Inflammatory macrophage treated with lipopolysaccharide for 1 hour (primary cell): ENCODE data around the gene ARL4D.
"Not testable (repeated sequence)": the region's sequence is repeated elsewhere in the genome, so short reads cannot be mapped to it uniquely, and the experiment has no call there.

Experiments
- DNase-seq, 2 donors: peaks; one replicate each; pipeline ENCODE4 v3.0.0-alpha.2; 2020 to 2022

Gene ARL4D, protein sequence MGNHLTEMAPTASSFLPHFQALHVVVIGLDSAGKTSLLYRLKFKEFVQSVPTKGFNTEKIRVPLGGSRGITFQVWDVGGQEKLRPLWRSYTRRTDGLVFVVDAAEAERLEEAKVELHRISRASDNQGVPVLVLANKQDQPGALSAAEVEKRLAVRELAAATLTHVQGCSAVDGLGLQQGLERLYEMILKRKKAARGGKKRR

DNA sequence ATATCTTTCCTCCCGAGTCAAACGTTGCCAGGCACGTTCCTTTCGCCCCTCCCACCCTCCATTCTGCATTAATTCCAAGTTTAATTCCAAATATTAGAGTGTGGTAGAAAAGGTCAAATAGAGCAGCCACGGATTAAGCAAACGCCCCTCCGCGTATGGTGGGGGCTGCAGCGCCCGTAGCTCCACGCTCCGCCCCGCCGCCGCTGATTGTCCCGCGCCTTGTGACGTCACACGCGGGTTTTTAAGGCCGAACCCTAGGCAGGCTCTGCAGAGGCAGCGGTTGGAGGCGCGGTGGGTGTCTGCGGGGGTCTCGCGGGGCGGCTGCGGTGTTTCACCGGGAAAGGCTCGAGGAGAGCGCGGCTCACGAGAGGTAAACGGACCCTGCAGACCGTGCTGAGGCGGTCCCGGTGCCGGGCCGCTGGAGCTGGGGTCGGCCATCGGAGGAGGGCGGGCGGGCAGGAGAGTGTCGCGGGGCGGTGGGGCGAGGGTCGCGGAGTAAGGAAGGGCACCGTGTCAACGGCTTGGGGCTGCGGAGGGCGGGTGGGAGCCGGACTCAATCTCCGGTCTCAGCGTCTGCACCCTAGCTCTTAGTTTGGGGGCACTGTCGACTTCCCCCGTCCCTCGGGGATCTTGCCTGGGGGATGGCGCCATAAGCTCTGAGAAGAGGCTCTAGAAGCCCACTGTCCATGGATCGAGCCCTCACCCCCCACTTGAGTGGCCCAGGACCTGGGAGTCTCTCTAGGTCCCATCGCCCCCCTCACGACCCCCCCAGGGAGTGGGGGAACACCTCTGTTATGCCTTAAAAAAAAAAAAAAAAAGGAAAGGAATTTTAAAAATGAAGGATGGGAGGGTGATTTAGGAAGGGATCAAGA is at the start of gene ARL4D:
ARL4D (plus strand) TSS at position 270 of the 872 bp plus-strand sequence. CDS start 740 bp downstream, outside the sequence.
- DNase-seq = peak; percentile 69 to 76

- DNase-seq = no peak
Observed at GRCh38 chr17:43349142-43349541, 49.7 kb upstream of the ARL4D start.

GRCh38 chr17:43350888-43351361 is 47.9 kb upstream of the ARL4D start:
- no peak for DNase-seq

GRCh38 chr17:43351691-43352090 is 47.1 kb upstream of the ARL4D start:
- no peak for DNase-seq

DNA sequence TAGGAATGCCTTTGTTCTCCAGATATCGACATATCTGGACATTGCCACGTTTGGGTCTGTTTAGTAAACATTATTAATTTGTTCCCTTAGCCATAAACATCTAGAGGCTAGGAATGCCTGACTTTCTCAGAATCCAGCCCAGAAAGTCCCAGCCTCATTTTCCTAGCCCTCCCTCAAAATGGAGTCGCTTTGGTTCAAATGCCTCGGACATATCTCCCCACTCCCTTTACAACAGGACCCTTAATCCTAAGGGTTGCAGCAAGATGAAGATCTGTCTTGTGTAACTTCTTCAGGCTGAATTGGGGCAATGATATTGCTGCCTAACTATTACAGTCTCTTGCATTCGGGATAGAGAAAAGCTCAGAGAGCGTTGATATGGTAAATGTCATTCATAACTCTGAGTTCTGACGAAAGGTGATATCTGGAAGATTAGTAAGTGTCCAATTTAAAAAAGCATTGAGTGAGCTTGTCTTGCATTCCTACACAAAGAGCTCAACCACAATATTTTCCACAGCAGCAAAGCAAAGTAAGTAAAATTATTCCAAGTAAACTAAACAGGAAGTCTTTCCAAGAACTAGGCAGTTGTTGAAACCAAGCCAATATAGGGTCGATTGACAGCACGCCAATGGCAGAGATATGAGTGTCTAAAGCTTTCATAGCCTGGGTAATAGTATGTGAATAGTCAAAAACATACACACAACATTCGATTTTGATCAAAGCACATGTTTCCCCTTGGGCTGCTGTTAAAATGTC is 46.0 kb upstream of the ARL4D start:
- no peak for DNase-seq

- DNase-seq = no peak
Observed at GRCh38 chr17:43353393-43353792, 45.4 kb upstream of the ARL4D start.

DNA sequence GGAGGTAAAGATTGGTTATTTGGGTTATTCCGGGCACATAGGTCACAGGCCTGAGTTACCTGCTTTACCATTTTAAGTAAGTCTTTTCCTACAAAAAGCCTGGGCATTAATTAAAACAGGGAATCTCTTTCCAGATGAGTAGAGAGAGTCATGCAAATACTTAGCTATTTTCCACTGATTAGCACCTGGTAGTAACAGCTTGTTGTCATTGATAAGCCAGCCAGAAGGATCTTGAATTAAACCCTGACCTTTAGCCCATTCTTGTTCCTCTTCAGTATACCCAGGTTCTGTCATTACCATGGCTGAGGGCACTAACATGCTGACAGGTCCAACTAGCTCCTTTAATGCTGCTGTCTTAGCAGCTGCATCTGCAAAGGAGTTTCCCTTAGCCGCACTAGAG is 44.4 kb upstream of the ARL4D start:
- no peak for DNase-seq

- DNase-seq = no peak
Observed at GRCh38 chr17:43356450-43356849, 42.3 kb upstream of the ARL4D start.

GRCh38 chr17:43356999-43357398 is 41.8 kb upstream of the ARL4D start:
- DNase-seq = no peak

- DNase-seq = no peak
Observed at GRCh38 chr17:43359469-43360110, 39.2 kb upstream of the ARL4D start.

GRCh38 chr17:43360376-43360738 is 38.4 kb upstream of the ARL4D start:
- DNase-seq = peak; percentile 54 to 71

DNA sequence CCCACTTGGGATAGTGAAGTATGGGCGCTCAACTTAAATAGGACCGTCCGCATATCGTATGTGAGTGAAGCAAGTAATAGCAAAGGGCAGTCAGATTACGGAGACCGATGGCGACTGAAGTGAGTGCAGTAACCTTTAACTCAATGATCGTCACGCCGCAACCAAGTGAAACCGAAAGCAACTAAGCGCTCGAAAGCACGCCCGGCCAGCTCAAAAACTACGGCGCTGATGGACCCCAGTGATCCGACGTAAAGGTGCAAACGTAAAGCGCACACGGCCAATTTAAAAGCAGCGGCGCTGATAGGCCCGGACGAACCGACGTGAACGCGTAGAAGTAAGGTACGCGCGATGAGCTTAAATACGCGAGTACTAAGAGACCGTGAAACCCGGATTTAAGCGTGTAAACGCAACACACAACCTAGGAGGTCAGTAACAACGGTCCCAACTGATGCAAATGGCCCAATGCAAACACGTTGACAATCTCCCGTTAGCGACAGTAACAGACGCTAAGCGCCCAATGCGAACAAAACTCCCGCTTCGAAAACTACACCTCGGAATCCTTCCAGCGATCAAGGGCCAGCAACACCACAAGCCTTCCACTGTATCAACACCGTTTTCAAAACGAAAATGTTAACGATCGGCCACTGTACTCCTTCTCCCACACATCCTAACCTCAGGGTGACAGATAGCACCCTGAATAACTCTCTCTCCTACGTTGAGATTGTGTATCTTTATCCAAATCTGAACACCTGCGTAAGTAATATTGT is 37.9 kb upstream of the ARL4D start:
- DNase-seq = peak; percentile 95 to 99

GRCh38 chr17:43363181-43363925 is 35.4 kb upstream of the ARL4D start:
- DNase-seq = no peak

DNA sequence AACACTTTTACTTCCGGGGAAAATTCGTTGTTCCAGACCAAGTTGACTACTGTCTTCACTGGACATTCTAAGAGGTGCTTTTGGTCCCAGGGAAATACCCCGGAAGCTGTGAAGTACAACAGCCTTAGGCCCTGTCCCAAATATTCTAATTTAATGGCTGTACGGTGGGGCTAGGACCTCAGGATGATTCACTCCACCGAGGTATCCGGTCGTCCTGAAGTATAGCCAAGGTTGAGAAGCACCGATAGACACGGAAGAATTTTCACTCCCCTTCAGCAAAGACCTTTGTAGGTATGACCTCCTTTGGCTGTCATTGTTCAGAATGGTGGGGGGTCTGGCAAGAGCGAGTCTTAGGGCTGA is 34.9 kb upstream of the ARL4D start:
- DNase-seq = no peak

GRCh38 chr17:43365356-43365755 is 33.4 kb upstream of the ARL4D start:
- DNase-seq = no peak

GRCh38 chr17:43365921-43366320 is 32.9 kb upstream of the ARL4D start:
- not testable (repeated sequence) for DNase-seq

- no peak for DNase-seq
Observed at GRCh38 chr17:43366891-43367736, 31.7 kb upstream of the ARL4D start.

DNA sequence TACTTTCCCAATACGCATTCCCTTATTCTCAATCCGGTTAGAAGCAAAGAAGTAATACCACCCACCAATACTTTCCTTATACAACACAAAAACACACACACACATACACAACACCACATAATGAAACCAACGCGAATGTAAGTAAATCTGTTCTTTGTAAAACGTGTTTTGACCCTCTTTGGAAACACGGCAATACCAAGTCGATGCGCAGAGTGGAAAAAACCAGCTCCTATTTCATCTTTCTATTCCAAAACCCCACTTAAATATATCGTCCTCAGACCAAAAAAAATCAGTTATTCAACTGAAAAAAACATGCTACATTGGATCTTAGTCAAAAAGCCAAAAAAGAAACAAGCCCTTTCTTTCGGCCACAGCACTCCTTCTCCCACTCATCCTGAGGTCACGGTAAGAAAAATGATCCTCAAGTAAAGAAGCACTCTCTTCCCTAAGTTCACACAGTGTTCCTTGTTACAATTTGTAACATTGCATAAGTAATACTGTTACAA is 31.0 kb upstream of the ARL4D start:
- DNase-seq = peak; percentile 91 to 93

DNA sequence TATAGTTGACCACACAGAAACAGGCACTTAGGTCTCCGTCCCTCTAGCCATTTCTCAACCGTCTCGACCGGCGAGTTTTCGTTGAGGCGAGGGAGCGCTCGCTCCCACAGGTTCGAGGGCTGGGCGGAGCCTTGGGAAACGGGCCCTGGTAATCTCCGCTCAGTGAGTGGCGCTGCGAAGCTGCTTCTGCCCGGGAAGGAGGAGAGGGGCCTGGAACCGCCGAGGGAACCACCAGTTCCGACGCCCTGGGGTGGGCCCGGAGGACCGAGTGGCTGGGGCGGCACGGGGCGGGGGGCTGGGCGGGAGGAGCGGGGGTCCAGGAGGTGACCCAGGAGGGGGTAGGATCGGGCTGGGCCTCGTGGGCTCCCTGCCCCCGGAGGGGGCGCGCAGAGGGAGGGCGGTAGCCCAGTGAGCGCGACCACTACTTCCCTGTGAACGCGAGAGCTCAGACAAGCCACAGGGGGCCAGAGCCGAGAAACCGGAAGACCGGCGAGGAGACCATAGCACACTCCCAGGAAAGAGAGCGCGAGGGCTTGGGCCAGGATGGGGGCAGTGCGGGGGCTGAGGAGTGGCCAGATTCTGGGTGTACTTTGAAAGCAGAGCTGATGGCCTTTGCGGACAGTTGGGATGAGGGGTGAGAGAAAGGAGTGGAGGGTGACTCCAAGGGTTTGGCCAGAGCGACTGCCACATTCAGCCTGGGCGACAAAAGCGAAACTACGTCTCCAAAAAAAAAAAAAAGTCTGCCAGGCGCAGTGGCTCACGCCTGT is 29.9 kb upstream of the ARL4D start:
- DNase-seq = peak; percentile 67 to 71

DNA sequence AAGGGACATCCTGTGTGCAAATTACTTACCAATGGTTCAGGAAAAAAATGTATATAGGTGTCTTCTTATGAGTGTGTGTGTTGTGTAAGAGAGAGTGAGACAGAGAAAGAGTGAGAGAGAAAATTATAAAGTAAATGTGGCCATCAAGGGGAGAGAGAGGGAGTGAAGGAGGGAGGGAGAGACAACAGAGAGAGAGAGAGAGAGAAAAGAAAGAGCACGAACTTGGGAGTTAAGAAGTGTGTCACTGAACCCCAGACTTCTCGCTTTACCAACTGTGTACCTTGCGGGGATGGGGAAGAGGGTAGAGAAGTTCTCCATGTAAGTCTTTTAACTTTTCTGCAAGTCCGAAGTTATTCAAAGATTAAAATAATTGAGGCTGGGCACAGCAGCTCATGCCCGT is 28.8 kb upstream of the ARL4D start:
- no peak for DNase-seq
